Measurements from ENCODE around the gene C1orf198. TPM values are rescaled to one million over a fixed set of nuclear protein-coding genes. Genes with fewer than 3 reads are reported as not detected.

C1orf198 gene
- total RNA-seq, 1 donor from 2014 or later, result 55.7 TPM

- peak; percentile 94 for DNase-seq
Observed at GRCh38 chr1:230807561-230808280, 60.6 kb downstream of the C1orf198 start.

GRCh38 chr1:230807029-230807428 is 61.3 kb downstream of the C1orf198 start:
- DNase-seq, result no peak

GRCh38 chr1:230806552-230806951 is 61.8 kb downstream of the C1orf198 start:
- DNase-seq, result no peak

- DNase-seq, result no peak
Observed at GRCh38 chr1:230804396-230804795, 63.9 kb downstream of the C1orf198 start.

GRCh38 chr1:230800891-230801840 is 67.2 kb downstream of the C1orf198 start:
- DNase-seq, result no peak

- DNase-seq, result no peak
Observed at GRCh38 chr1:230798491-230798890, 69.8 kb downstream of the C1orf198 start.

GRCh38 chr1:230797942-230798365 is 70.4 kb downstream of the C1orf198 start:
- peak; percentile 68 for DNase-seq

GRCh38 chr1:230797376-230797920 is 70.9 kb downstream of the C1orf198 start:
- no peak for DNase-seq

- no peak for DNase-seq
Observed at GRCh38 chr1:230796626-230797025, 71.7 kb downstream of the C1orf198 start.

- DNase-seq, result no peak
Observed at GRCh38 chr1:230794871-230795605, 73.3 kb downstream of the C1orf198 start.

GRCh38 chr1:230794431-230794830 is 73.9 kb downstream of the C1orf198 start:
- DNase-seq, result no peak

GRCh38 chr1:230793463-230793745 is 74.9 kb downstream of the C1orf198 start:
- no peak for DNase-seq

- DNase-seq, result no peak
Observed at GRCh38 chr1:230792691-230793462, 75.4 kb downstream of the C1orf198 start.

- DNase-seq, result no peak
Observed at GRCh38 chr1:230791986-230792564, 76.2 kb downstream of the C1orf198 start.

- no peak for DNase-seq
Observed at GRCh38 chr1:230790026-230790425, 78.3 kb downstream of the C1orf198 start.

- no peak for DNase-seq
Observed at GRCh38 chr1:230788561-230789275, 79.6 kb downstream of the C1orf198 start.

GRCh38 chr1:230787471-230787870 is 80.8 kb downstream of the C1orf198 start:
- no peak for DNase-seq

Data from skin of body (tissue), 2 donors.